Nephron (organoid): ENCODE results near the gene GAGE2A.
A peak's percentile ranks its signal among the peaks of the same experiment; 100 is the strongest.

Experiments
- H3K27ac Mint-ChIP-seq, 3 experiments: 2 replicates each; pipeline ENCODE4 v1.8.0; 2020; ENCODE audit warnings: mixed read lengths in 3 of 3, mild to moderate bottlenecking in 2 of 3, moderate library complexity in 1 of 3
- H3K27me3 Mint-ChIP-seq: 2 replicates; pipeline ENCODE4 v1.8.0; 2021; ENCODE audit warnings: low read depth, mild to moderate bottlenecking, moderate library complexity, mixed read lengths
- H3K36me3 Mint-ChIP-seq: 2 replicates; pipeline ENCODE4 v1.8.0; 2020; ENCODE audit warnings: low read depth, mixed read lengths
- H3K4me1 Mint-ChIP-seq: 2 replicates; pipeline ENCODE4 v1.8.0; 2020; ENCODE audit warnings: mixed read lengths
- H3K4me3 Mint-ChIP-seq, 3 experiments: 2 replicates each; pipeline ENCODE4 v1.8.0; 2020; ENCODE audit warnings: mild to moderate bottlenecking in 3 of 3, mixed read lengths in 3 of 3, moderate library complexity in 2 of 3
- H3K9me3 Mint-ChIP-seq: 2 replicates; pipeline ENCODE4 v1.8.0; 2020; ENCODE audit warnings: mixed read lengths
- TF ChIP-seq, protein P1 (sequence below), 3 experiments: fragments of 200-600 bp; sonication (generic); IDR thresholded peaks; one replicate each; pipeline ENCODE4 v1.5.0; 2021; ENCODE audit warnings: antibody characterized with exemption in 3 of 3; ENCODE audit not compliant: unreplicated experiment in 3 of 3

GAGE2A gene

GRCh38 chrX:49610718-49611310 is 21.5 kb downstream of the GAGE2A start:
- no peaks in the 10 kb centered on the region for H3K27me3 Mint-ChIP-seq
- H3K36me3 Mint-ChIP-seq = no peaks in the 10 kb centered on the region
- H3K4me1 Mint-ChIP-seq = peaks cover 12% of the 10 kb centered on the region
- H3K9me3 Mint-ChIP-seq = peaks cover 3% of the 10 kb centered on the region
- H3K27ac Mint-ChIP-seq = peak overlapping the region; percentile 33 to 65 (median 36)
- TF ChIP-seq, protein P1, sequence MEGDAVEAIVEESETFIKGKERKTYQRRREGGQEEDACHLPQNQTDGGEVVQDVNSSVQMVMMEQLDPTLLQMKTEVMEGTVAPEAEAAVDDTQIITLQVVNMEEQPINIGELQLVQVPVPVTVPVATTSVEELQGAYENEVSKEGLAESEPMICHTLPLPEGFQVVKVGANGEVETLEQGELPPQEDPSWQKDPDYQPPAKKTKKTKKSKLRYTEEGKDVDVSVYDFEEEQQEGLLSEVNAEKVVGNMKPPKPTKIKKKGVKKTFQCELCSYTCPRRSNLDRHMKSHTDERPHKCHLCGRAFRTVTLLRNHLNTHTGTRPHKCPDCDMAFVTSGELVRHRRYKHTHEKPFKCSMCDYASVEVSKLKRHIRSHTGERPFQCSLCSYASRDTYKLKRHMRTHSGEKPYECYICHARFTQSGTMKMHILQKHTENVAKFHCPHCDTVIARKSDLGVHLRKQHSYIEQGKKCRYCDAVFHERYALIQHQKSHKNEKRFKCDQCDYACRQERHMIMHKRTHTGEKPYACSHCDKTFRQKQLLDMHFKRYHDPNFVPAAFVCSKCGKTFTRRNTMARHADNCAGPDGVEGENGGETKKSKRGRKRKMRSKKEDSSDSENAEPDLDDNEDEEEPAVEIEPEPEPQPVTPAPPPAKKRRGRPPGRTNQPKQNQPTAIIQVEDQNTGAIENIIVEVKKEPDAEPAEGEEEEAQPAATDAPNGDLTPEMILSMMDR (IDR thresholded peaks at IDR 0.05; ENCODE audit: unreplicated experiment in 3 of 3) = no peak
- no peak overlapping the region for H3K4me3 Mint-ChIP-seq

GRCh38 chrX:49618574-49618973 is 29.3 kb downstream of the GAGE2A start:
- H3K4me1 Mint-ChIP-seq = no peaks in the 10 kb centered on the region
- peaks cover 11% of the 10 kb centered on the region for H3K9me3 Mint-ChIP-seq
- no peak overlapping the region for H3K4me3 Mint-ChIP-seq
- TF ChIP-seq, protein P1 (IDR thresholded peaks at IDR 0.05; ENCODE audit: unreplicated experiment in 3 of 3) = no peak
- H3K36me3 Mint-ChIP-seq = no peaks in the 10 kb centered on the region
- no peaks in the 10 kb centered on the region for H3K27me3 Mint-ChIP-seq
- H3K27ac Mint-ChIP-seq = no peak overlapping the region

- Mint-ChIP-seq H3K36me3 (no peaks in the 10 kb centered on the region), H3K27me3 (no peaks in the 10 kb centered on the region), H3K4me1 (no peaks in the 10 kb centered on the region), H3K4me3 (no peak overlapping the region), H3K27ac (no peak overlapping the region), H3K9me3 (peaks cover 38% of the 10 kb centered on the region)
- TF ChIP-seq, protein P1 (IDR thresholded peaks at IDR 0.05; ENCODE audit: unreplicated experiment in 3 of 3) = no peak
Measured at GRCh38 chrX:49627086-49627777, 37.9 kb downstream of the GAGE2A start.

- Mint-ChIP-seq H3K27ac (no peak overlapping the region), H3K9me3 (peaks cover 8% of the 10 kb centered on the region), H3K4me3 (no peak overlapping the region), H3K4me1 (no peaks in the 10 kb centered on the region), H3K36me3 (no peaks in the 10 kb centered on the region), H3K27me3 (no peaks in the 10 kb centered on the region)
- TF ChIP-seq, protein P1 (IDR thresholded peaks at IDR 0.05; ENCODE audit: unreplicated experiment in 3 of 3) = no peak
Measured at GRCh38 chrX:49644991-49645637, 55.8 kb downstream of the GAGE2A start.
